GM15510 (cell line): Measurements from ENCODE around the gene FBXW12.

Source experiments
- POLR2A ChIP-seq: IDR thresholded peaks from 3 replicates; pipeline ENCODE4 v1.6.1; 2011; ENCODE audit warnings: borderline replicate concordance; ENCODE audit not compliant: insufficient read length; ENCODE audit errors: extremely low read depth

Gene FBXW12

DNA sequence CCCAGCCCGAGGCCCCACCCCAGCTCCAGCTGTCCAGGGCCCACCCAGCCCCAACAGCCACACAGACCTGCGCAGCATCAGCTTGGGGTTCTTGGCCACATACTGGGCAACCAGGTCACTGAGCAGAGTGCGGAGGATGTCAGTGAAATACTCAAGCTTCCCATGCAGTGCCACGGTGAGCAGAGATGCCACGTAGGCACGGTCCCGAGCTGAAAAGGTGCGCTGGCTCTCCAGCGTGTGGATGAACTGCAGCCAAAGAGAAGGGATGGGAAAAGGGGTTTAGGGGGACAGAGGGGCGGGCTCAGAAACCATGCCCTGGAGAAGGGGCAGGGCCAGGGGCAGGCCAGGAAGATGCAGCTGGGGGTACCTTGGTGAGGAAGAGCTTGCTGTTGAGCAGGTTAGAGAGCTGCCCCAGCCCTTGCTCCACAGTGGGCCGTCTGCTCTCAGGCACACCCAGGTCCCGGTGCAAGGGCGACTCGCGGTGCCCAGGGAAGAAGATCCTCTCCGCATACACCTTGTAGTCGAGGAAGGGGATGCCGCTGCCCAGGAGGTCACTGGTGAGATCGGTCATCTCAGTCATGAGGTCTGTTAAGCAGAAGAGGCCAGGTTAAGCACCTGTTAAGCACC, 40.5 kb downstream of the FBXW12 start:
- TF ChIP-seq POLR2A: no peak

DNA sequence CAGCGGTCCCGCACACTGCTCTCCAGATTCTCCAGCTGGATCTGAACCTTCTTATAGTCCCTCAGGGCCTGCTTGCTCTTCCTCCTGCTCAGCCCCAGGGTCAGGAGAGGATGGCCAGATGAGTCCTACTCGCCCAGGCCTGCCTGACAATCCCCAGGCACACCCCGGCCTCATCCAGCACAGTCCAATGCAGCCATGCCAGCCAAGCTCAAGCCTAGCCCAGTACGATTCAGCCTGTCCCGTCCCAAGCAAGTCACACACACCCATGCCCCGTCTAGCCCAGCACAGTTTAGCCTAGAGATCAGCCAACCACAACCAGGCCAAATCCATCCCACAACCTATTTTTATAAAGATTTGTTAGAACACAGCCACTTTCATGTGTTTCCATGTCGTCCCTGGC, 41.1 kb downstream of the FBXW12 start:
- TF ChIP-seq POLR2A: no peak

DNA sequence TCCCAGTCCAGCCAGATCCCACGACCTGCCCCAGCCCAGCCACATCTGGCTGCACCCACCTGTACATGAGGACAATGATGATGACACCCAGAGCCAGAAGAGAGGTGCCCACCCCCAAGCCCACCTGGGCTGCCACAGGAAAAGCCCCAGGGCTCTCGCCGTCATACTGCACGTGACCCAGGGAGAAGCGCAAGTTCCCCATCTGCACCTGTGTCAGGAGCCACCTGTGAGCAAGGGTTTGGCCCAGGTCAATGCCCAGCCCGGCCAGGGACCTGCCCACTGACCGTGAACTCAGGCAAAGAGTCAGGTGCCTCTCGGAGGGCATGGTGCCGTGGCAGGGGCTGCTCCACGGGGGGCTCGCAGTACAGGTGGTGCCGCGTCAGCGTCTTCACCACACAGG, 41.6 kb downstream of the FBXW12 start:
- no peak for TF ChIP-seq POLR2A

DNA sequence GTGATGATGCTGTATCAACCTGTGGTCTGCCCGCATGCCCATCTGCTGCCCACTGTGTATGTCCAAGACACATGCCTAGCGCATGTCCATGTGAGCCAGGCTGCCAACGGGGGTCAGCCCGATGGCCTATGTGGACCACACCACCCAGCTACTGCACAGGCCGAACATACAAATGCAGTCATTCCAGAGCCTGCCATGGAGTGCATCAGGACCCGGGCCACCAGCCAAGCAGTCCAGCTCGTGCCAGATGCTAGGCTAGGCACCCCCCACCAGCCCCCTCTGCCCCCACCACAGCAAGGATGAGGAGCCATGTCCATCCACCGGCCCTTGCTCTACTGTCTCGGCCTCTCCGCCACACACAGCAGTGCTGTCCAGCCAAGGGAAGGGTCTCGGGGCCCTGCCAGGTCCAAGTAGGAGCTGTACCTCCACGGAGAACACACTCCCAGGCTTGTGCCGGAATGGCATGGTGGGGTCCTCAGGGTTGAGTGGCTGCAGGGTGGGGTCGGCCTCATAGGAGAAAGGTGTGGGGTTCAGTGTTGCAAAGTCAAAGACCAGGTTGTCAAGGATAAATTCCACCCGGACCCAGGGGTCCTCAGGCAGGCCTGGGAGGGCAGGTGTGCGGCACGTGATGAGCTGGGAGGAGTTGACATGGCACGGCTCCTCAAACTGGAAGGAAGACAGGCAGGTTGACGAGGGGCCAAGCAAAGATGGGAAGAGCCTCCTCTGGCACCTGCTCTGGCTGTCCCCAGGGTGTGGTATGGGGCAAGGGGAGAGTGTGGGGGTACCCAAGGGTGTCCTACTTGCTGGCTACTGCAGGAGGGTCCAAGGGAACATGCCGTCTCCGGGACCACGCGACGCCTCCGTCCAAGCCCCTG, 42.6 kb downstream of the FBXW12 start:
- no peak for TF ChIP-seq POLR2A

DNA sequence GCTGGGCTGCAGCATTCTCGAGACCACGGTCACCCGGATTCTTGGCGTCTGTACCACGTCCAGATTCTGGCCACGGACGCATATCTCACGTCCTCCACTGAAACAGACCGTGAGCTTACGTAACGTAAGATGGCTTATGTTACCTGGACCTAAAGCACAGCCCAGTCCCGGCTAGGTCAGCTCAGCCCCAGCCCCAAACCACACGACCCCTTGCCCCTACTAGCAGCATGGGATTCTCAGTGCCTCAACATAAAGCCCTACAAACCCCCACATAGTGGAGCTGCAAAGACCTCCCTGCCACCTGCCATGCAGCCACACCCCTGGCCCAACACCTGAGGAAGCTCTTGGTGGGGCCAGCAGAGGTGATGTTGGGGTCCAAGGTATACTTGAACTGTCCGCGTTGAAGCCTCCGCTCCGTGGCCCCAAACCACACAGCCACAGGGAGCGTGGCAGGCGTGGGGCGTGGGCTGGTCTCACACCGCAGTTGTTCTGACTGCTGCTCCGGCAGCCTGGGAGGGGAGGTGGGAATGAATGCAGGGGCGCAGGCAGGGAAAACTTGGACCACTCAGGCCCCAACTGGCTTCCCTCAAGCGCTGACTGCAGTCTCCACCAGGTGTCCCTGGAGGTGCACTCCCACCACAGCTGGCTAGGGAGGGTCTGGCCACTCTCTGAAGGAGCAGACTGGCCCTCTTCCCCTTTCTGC, 43.4 kb downstream of the FBXW12 start:
- no peak for TF ChIP-seq POLR2A

DNA sequence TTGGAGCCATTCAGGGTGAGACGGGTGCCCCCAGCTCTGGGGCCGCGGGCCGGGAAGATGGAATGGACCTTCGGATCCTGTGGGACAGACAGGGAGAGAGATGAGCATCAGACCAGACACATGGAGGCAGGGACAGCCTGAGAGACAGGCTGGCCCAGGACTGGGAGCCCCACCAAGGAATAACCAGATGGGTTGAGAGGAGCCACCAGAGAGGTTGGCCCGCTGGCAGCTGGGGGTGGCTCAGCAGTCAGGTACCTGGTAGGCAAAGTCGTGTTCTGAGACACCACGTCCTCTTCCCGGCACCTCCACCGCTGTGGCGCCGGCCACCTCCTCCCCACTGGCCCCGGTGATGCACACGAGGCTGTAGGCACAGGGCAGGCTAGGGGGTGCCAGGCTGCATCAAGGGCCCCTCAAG, 44.1 kb downstream of the FBXW12 start:
- no peak for TF ChIP-seq POLR2A

DNA sequence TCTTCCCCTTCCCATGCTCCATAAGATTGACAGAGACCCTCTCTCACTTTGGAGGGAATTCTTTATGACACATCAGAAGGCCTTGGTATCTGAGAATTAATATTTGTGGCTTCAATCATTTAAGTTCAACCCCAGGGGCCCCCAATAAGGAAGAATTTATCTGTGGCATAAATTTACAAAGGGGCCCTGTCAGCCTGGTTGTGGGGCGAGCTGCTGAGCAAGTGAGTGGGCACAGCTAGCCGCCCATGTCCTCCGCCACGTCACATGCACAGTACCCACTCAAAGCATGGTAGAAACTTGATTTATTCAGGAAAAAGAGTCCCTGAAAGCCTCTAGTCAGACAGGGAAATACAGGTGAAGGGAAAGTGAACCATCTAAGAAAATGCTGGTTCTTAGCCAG, 44.5 kb downstream of the FBXW12 start:
- TF ChIP-seq POLR2A: no peak

DNA sequence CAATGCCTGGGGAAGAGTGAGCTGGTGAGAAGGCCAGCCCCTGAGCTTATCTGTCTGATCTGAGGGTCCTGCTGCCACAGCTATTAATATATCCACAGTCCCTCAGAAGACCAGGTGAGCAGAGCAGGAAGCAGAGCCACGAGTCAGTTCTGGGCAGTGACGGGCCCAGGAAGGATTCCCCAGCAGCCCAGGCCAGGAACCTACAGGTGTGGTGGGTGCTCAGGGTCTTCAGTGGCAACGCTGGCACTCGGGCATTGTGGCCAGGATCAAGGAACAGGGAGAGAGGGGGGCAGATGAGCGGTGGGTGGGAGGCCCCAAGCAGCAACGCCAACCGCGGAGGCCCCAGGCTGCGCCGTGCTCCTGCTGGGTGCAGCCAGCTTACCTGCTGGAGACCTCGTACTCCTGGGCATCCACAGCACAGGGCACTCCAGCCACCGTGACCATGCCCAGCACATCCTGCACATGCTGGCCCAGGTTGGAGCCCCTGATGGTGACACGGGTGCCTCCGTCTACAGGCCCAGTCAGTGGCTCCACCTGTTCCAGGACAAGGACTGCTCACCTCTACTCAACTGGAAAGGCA, 45.6 kb downstream of the FBXW12 start:
- TF ChIP-seq POLR2A: no peak

DNA sequence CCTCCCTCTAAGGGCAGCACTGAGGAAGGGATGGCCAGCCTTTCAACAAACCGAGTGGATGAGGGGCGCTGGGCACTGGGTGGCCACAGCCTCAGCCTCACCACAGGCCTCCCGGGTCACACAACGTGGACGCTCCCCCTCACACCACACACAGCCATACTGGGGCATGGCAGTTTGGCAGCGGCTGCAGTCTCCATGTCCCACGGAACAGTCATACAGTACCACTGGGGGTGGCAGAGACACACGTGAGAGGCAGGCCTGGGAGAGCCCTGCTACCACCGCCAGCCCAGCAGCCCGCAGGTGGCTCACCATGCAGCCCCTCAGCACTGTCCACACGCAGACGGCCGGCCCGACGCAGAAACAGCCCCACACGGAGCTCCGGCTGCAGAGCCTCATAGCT, 46.1 kb downstream of the FBXW12 start:
- no peak for TF ChIP-seq POLR2A

DNA sequence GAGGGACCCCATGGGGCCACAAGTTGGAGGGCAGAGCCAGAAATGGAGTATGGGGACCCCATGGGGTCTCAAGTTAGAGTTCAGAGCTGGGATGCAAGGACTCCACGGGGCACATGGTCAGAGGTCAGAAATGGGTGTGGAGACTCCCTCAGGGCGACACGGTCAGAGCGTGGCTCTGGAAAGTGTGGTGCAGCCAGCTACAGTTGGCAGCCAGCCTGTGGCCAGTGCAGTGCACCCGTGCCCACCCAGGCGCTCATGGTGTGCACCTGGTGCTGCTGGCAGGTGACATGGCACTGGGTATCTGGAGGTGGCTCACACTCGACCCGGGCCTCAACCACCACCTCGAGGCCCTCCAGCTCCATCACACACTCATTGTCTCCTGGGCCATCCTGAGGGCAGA, 46.6 kb downstream of the FBXW12 start:
- no peak for TF ChIP-seq POLR2A

DNA sequence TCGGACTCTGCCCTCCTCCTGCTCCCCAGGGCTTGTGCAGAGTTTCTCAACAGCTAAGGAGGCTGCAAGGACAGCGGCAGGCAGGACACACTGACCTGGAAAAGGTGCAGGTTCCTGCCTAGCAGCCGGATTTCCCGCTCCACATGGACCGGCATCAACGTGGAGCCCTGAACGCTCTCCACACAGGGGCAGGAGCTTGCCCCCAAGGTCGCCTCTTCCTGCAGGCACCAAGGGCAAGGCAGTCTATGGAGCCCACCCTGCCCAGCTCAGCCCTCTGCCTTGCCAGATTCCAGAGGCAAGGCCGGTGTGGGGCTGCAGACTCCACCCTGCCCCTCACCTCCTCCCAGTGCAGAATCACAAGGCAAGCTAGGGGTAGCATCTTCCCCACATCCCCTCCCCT, 47.1 kb downstream of the FBXW12 start:
- TF ChIP-seq POLR2A: no peak

DNA sequence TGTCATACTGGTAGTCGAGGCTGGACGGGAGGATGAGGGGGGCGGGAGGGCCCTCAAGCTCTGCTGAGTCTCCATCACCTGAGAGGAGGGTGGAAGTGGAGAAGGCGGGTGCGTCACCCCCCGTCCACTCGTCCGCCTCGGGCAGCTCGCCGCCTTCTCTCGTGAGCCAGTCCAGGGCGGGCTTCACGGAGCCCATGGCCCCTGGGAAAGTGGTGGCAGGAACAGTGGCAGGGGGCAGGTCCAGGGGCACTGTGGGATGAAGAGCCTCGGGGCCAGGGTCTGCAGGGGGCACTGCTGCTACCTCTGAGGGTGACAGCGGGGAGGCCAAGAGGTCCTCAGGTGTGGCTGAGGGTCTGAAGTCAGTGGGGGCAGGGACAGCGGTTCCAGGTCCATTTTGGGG, 47.6 kb downstream of the FBXW12 start:
- no peak for TF ChIP-seq POLR2A

DNA sequence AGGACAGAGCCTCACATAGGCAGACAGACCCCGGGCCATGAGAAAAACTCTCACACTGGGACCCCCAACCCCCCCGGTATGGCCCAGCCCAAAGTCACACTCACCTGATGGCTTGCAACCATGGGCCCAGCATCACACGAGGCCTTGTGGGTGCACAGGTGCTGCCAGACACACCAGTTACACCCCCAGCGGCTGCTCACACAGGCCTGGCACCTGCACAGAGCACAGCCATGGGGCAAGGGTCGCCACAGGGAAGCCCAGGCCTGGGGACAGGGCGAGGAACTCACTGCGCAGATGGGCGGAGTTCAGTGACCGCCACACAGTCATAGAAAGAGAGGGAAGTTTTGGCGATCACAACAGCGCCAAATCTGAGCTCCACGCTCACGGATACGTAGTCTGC, 48.5 kb downstream of the FBXW12 start:
- no peak for TF ChIP-seq POLR2A

DNA sequence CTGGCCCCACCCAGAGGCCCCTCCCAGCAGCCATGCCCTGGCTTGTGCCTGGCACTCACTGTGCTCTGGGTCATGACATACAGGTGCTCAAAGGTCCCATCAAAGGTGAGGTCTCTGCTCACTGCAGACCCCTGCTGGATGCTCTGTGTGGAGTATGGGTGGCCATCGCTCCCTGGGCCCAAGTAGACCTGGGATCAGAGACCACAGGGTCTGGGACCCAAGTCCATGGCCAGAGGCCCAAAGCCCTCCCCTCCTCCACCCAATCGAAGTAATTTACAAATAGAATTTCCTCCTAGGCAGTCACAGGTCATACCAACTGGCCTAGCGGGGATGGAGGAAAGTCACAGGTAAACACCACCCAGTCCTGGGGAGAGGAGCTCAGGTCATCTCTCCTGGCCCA, 50.3 kb downstream of the FBXW12 start:
- TF ChIP-seq POLR2A: no peak

DNA sequence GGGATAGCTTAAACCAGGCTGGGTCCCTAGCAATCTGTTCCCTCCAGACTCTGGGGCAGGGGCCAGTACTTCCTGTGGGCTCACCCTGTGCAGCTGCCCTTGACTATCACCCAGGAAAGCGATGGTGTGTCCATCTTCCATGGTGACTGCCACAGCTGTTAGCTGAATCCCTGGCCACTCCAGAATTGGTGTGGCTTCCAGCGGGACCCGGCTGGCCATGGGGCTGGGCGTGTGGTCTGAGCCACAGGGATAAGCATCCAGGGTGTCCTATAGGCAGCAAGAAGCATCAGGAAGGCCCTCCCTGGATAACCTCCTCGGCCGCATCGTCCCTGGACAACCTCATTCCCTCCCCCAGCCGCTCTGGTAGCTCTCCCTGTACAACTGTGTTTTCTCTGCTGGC, 50.7 kb downstream of the FBXW12 start:
- no peak for TF ChIP-seq POLR2A

DNA sequence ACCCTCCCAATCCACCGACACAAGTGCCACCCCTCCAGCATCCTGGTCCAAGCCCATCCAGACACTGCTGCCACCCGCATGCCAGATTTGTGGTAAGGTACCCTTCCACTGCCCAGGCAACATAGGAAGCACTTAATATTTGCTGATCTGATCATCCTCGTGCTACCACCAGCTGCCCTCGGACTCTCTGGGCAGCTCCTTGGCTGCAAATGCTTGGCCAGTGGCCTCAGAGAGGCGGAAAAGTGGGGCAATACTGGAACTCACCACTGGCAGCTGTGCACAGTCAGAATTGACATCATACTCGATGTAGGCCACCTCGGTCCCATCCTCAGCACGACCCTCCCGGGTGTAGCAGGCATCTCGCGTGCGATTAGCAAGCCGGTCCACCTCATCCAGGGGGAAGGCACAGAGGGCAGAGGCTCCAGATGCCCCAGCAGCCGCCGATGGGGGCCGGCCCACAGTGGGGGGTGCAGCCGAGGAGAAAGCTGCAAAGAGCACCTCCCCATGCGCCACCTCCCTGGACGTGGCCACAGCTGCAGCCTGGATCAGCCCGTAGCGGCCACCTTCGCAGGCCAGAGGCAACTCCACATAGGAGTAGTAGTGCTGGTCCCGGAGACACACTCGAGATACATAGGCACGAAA, 51.3 kb downstream of the FBXW12 start:
- TF ChIP-seq POLR2A: no peak
